Lower leg skin (tissue), 3 donors: ENCODE data around the gene ASAP2.

ENCODE experiments used
- CTCF ChIP-seq, 3 donors: fragments of 450-650 bp; IDR thresholded peaks; one replicate each; pipeline ENCODE4 v1.5.1; 2016; ENCODE audit warnings: antibody characterized with exemption in 3 of 3, mild to moderate bottlenecking in 3 of 3, moderate library complexity in 2 of 3
- POLR2A ChIP-seq, 2 donors: fragments of 450-650 bp; IDR thresholded peaks; one replicate each; pipeline ENCODE4 v1.6.1; 2016 to 2017; ENCODE audit warnings: antibody characterized with exemption in 2 of 2, mild to moderate bottlenecking in 1 of 2, moderate library complexity in 1 of 2

DNA sequence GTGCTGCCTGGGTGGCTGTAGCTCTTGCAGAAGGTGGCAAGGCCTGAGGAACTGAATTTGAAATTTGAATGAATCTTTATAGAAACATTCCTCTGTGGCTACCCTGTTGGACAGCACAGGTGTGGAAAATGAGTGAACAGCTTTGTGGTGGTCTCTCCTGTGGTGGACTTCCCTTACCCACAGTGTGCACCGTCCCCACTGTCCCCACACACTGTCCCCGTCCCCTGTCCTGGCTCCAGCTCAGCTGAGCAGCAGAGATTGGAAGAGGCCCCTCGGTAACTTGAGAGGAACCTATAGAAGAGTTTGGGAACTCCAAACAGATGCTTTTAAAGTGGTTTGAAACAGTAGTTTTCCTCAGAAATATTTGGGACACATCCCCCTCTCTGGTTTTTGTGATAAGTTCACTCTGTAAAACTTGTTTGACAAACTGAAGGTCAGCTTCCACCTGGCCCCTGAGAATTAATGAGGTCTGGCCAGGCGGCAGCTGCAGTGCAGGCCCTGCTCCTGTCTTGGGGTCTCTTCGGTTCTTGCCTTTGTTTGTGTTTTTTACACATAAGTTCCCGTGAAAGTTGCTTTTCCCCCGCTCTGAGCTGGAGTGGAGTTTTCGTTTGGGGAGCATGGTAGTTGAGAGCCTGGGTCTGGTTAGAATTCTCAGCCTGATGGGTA is 63.2 kb downstream of the ASAP2 start:
- TF ChIP-seq CTCF (IDR thresholded peaks at IDR 0.05) = no peak
- no peak for TF ChIP-seq POLR2A (IDR thresholded peaks at IDR 0.05)
